CD4-positive, alpha-beta T cell (primary cell): ENCODE results near the gene ANTXR1. TPM values are rescaled to one million over a fixed set of nuclear protein-coding genes. Genes with fewer than 3 reads are reported as not detected.

Experiments used
- ATAC-seq: fragments of 200-7000 bp; cut with Tn5 transposase; one replicate; pipeline ENCODE4 v1.10.0; 2022; ENCODE audit warnings: mild to moderate bottlenecking; ENCODE audit not compliant: poor library complexity
- CTCF ChIA-PET: fragments of 350-600 bp; sonication (Branson Sonifier 250); formaldehyde crosslinking; loops from one replicate; lab custom pipeline; 2021; ENCODE audit warnings: antibody characterized with exemption, inconsistent platforms; lab: Charles Lee
- POLR2A ChIA-PET: fragments of 350-600 bp; sonication (Branson Sonifier 250); formaldehyde crosslinking; loops from one replicate; lab custom pipeline; 2021; ENCODE audit warnings: antibody characterized with exemption, inconsistent platforms; lab: Charles Lee
- DNase-seq, 14 experiments: peaks; one replicate each; pipeline ENCODE4 v3.0.0-alpha.2; 2013 to 2020; ENCODE audit warnings: mixed read lengths in 2 of 14
- H3K27ac ChIP-seq, 2 donors: one replicate each; pipeline versions ENCODE4 v1.5.1 to v1.7.0; 2013; ENCODE audit warnings: low read length in 2 of 2, low read depth in 1 of 2, mild to moderate bottlenecking in 1 of 2
- H3K27me3 ChIP-seq, 2 experiments: 1 replicate in 1 of 2; 2 replicates in 1 of 2; pipeline versions ENCODE4 v1.6.1 to v1.7.0; 2013; ENCODE audit warnings: low read length in 2 of 2, control low read depth in 1 of 2, mild to moderate bottlenecking in 1 of 2, moderate library complexity in 1 of 2; ENCODE audit not compliant: insufficient read depth in 2 of 2, control insufficient read depth in 1 of 2
- H3K36me3 ChIP-seq: one replicate; pipeline ENCODE4 v1.6.1; 2013; ENCODE audit warnings: low read length, control low read depth; ENCODE audit not compliant: insufficient read depth
- H3K4me1 ChIP-seq: one replicate; pipeline ENCODE4 v1.6.1; 2013; ENCODE audit warnings: low read length, control low read depth; ENCODE audit not compliant: insufficient read depth
- H3K4me3 ChIP-seq: one replicate; pipeline ENCODE4 v1.5.1; 2013; ENCODE audit warnings: mild to moderate bottlenecking, low read length, moderate library complexity
- H3K9me3 ChIP-seq, 2 experiments: 1 replicate in 1 of 2; 2 replicates in 1 of 2; pipeline versions ENCODE4 v1.6.1 to v1.7.0; 2013; ENCODE audit warnings: low read length in 2 of 2, mild to moderate bottlenecking in 2 of 2, control low read depth in 1 of 2, moderate library complexity in 1 of 2; ENCODE audit not compliant: control insufficient read depth in 1 of 2, insufficient read depth in 1 of 2
- H3K27ac Mint-ChIP-seq: one replicate; pipeline ENCODE4 v1.8.0; 2020; ENCODE audit warnings: mixed read lengths
- H3K27me3 Mint-ChIP-seq: one replicate; pipeline ENCODE4 v1.8.0; 2021; ENCODE audit warnings: mixed read lengths
- H3K36me3 Mint-ChIP-seq: one replicate; pipeline ENCODE4 v1.8.0; 2021; ENCODE audit warnings: low read depth, mixed read lengths
- H3K4me1 Mint-ChIP-seq: one replicate; pipeline ENCODE4 v1.8.0; 2021; ENCODE audit warnings: low read depth, mixed read lengths
- H3K4me3 Mint-ChIP-seq: one replicate; pipeline ENCODE4 v1.8.0; 2020; ENCODE audit warnings: mild to moderate bottlenecking, mixed read lengths
- H3K9me3 Mint-ChIP-seq: one replicate; pipeline ENCODE4 v1.8.0; 2020; ENCODE audit warnings: mixed read lengths
- CTCF ChIP-seq: fragments of 200-600 bp; IDR thresholded peaks from one replicate; pipeline ENCODE4 v1.8.0; 2022; ENCODE audit warnings: antibody characterized with exemption, mild to moderate bottlenecking
- intact Hi-C, 2 experiments: fragments of 100-400 bp; cut with DNase I in 1 of 2; cut with micrococcal nuclease in 1 of 2; formaldehyde crosslinking; loops; one replicate each; pipeline versions ENCODE4 v1.15.1 to v1.9.0; 2023 to 2025; cut with DNase I, micrococcal nuclease
- total RNA-seq, 174 experiments: library from RNA in 2 of 174; stranded (reverse) in 2 of 174; gene quantifications; one replicate each; pipeline ENCODE4 v1.2.3 and lab custom pipeline; 2021 to 2026

ANTXR1 gene
- total RNA-seq, 2 experiments from 2014 or later, result not detected

GRCh38 chr2:69139778-69140670 is 127.0 kb downstream of the ANTXR1 start:
- intact Hi-C loops, result no loop called here
- H3K9me3 ChIP-seq, result no peaks in the 10 kb centered on the region
- DNase-seq, result no peak
- H3K4me1 ChIP-seq, result no peaks in the 10 kb centered on the region
- H3K4me3 ChIP-seq, result no peak overlapping the region
- CTCF ChIA-PET, result no interaction called here
- no peaks in the 10 kb centered on the region for H3K4me1 Mint-ChIP-seq
- no peaks in the 10 kb centered on the region for H3K36me3 ChIP-seq
- no peaks in the 10 kb centered on the region for H3K9me3 Mint-ChIP-seq
- POLR2A ChIA-PET, result interaction anchor here (0.6 kb wide), 1 partner anchor 9 kb away, joined by 3 read pairs; no protein-coding TSS in a partner anchor
- peaks cover 0 to 4% of the 10 kb centered on the region in 2 experiments for H3K27me3 ChIP-seq
- TF ChIP-seq CTCF, result no peak
- H3K27ac Mint-ChIP-seq, result no peak overlapping the region
- H3K27ac ChIP-seq, result no peak overlapping the region
- H3K27me3 Mint-ChIP-seq, result no peaks in the 10 kb centered on the region
- no peaks in the 10 kb centered on the region for H3K36me3 Mint-ChIP-seq
- H3K4me3 Mint-ChIP-seq, result no peak overlapping the region
- ATAC-seq, result no peak

- H3K9me3 Mint-ChIP-seq, result no peaks in the 10 kb centered on the region
- no peak overlapping the region for H3K27ac Mint-ChIP-seq
- no peak overlapping the region for H3K27ac ChIP-seq
- no peaks in the 10 kb centered on the region for H3K9me3 ChIP-seq
- H3K4me3 ChIP-seq, result no peak overlapping the region
- H3K27me3 Mint-ChIP-seq, result no peaks in the 10 kb centered on the region
- DNase-seq (no peak), ATAC-seq (no peak)
- ChIA-PET CTCF (no interaction called here), POLR2A (no interaction called here)
- intact Hi-C loops, result no loop called here
- H3K36me3 Mint-ChIP-seq, result no peaks in the 10 kb centered on the region
- no peaks in the 10 kb centered on the region for H3K4me1 ChIP-seq
- no peaks in the 10 kb centered on the region for H3K4me1 Mint-ChIP-seq
- no peaks in the 10 kb centered on the region for H3K36me3 ChIP-seq
- no peak overlapping the region for H3K4me3 Mint-ChIP-seq
- no peak for TF ChIP-seq CTCF
- H3K27me3 ChIP-seq, result peaks cover 0 to 4% of the 10 kb centered on the region in 2 experiments
These were observed 128.1 kb downstream of the ANTXR1 start for GRCh38 chr2:69141061-69141460.

- Histone ChIP-seq H3K36me3 (no peaks in the 10 kb centered on the region), H3K27me3 (peaks cover 0 to 4% of the 10 kb centered on the region in 2 experiments), H3K4me1 (no peaks in the 10 kb centered on the region), H3K4me3 (no peak overlapping the region), H3K9me3 (no peaks in the 10 kb centered on the region), H3K27ac (no peak overlapping the region)
- Mint-ChIP-seq H3K4me1 (no peaks in the 10 kb centered on the region), H3K27ac (no peak overlapping the region), H3K36me3 (no peaks in the 10 kb centered on the region), H3K9me3 (no peaks in the 10 kb centered on the region), H3K27me3 (no peaks in the 10 kb centered on the region), H3K4me3 (no peak overlapping the region)
- DNase-seq (no peak), ATAC-seq (no peak)
- intact Hi-C loops, result no loop called here
- CTCF ChIA-PET, result no interaction called here
- POLR2A ChIA-PET, result no interaction called here
- no peak for TF ChIP-seq CTCF
These were observed 130.9 kb downstream of the ANTXR1 start for GRCh38 chr2:69143748-69144360.
